Mesendoderm (in vitro differentiated cells): ENCODE results near the gene CBX2.

Experiments
- DNase-seq: peaks from one replicate; pipeline ENCODE4 v3.0.0; 2013
- H2AK5ac ChIP-seq: 2 replicates; pipeline ENCODE4 v1.6.1; 2013; ENCODE audit warnings: low read length, inconsistent platforms
- H2BK120ac ChIP-seq: 2 replicates; pipeline ENCODE4 v1.6.1; 2013; ENCODE audit warnings: low read depth, mild to moderate bottlenecking, low read length, moderate library complexity, mixed read lengths
- H2BK15ac ChIP-seq: replicated peaks from 2 replicates; pipeline ENCODE4 v1.6.1; 2013; ENCODE audit warnings: low read depth, mild to moderate bottlenecking, moderate library complexity
- H2BK5ac ChIP-seq: 2 replicates; pipeline ENCODE4 v1.6.1; 2013; ENCODE audit warnings: low read length, inconsistent platforms
- H3K18ac ChIP-seq: 2 replicates; pipeline ENCODE4 v1.6.1; 2013; ENCODE audit warnings: mild to moderate bottlenecking, low read length, mixed read lengths
- H3K23ac ChIP-seq: one replicate; pipeline ENCODE4 v1.6.1; 2013; ENCODE audit warnings: low read length
- H3K27ac ChIP-seq: 2 replicates; pipeline ENCODE4 v1.5.1; 2013; ENCODE audit warnings: low read depth, mild to moderate bottlenecking, inconsistent platforms, low read length, moderate library complexity
- H3K27me3 ChIP-seq: 2 replicates; pipeline ENCODE4 v1.6.1; 2013; ENCODE audit warnings: low read length, control low read depth, mild to moderate bottlenecking, inconsistent platforms; ENCODE audit not compliant: insufficient read depth, poor library complexity
- H3K36me3 ChIP-seq: 2 replicates; pipeline ENCODE4 v1.6.1; 2013; ENCODE audit warnings: low read length, inconsistent platforms; ENCODE audit not compliant: control insufficient read depth, insufficient read depth
- H3K4ac ChIP-seq: one replicate; pipeline ENCODE4 v1.6.1; 2013; ENCODE audit warnings: low read depth, mild to moderate bottlenecking, low read length, moderate library complexity
- H3K4me1 ChIP-seq: 2 replicates; pipeline ENCODE4 v1.6.1; 2013; ENCODE audit warnings: low read depth, low read length, inconsistent platforms; ENCODE audit not compliant: control insufficient read depth
- H3K4me2 ChIP-seq: 2 replicates; pipeline ENCODE4 v1.6.1; 2013; ENCODE audit warnings: low read length
- H3K4me3 ChIP-seq: 2 replicates; pipeline ENCODE4 v1.5.1; 2013; ENCODE audit warnings: mild to moderate bottlenecking, low read length
- H3K56ac ChIP-seq: one replicate; pipeline ENCODE4 v1.6.1; 2013; ENCODE audit warnings: low read length
- H3K79me1 ChIP-seq: 2 replicates; pipeline ENCODE4 v1.6.1; 2013; ENCODE audit warnings: low read length, inconsistent platforms
- H3K79me2 ChIP-seq: 2 replicates; pipeline ENCODE4 v1.6.1; 2013; ENCODE audit warnings: mild to moderate bottlenecking, low read length; ENCODE audit not compliant: control insufficient read depth, insufficient read depth
- H3K9ac ChIP-seq: 2 replicates; pipeline ENCODE4 v1.6.1; 2013; ENCODE audit warnings: low read length, inconsistent platforms
- H4K5ac ChIP-seq: one replicate; pipeline ENCODE4 v1.6.1; 2013; ENCODE audit warnings: low read length
- H4K8ac ChIP-seq: one replicate; pipeline ENCODE4 v1.6.1; 2013; ENCODE audit warnings: low read depth, mild to moderate bottlenecking, control low read depth, low read length, moderate library complexity
- WGBS: extraction: QIAGEN DNeasy Blood & Tissue Kit; methylation state at CpG from one replicate; pipeline ENCODE4 v1.1.7; 2013; ENCODE audit warnings: low lambda C conversion rate, missing lambda C conversion rate; ENCODE audit not compliant: insufficient coverage; ENCODE audit errors: extremely low coverage; 5-methylcytosine and 5-hydroxymethylcytosine counted together

The CBX2 gene

GRCh38 chr17:79798299-79799173 is 20.6 kb downstream of the CBX2 start:
- peak overlapping the region; percentile 18 for H3K4me2 ChIP-seq
- WGBS = no CpG with 5 or more reads among the region's 70 CpGs
- no peak overlapping the region for H2BK120ac ChIP-seq
- H3K18ac ChIP-seq = no peak overlapping the region
- peaks cover 81% of the 10 kb centered on the region for H3K27me3 ChIP-seq
- H3K23ac ChIP-seq = peak overlapping the region; percentile 45
- H2AK5ac ChIP-seq = no peak overlapping the region
- no peak overlapping the region for H3K4me3 ChIP-seq
- no peak overlapping the region for H4K5ac ChIP-seq
- peak overlapping the region; percentile 30 for H3K56ac ChIP-seq
- no peak overlapping the region for H4K8ac ChIP-seq
- no peak overlapping the region for H3K9ac ChIP-seq
- no peak overlapping the region for H2BK15ac ChIP-seq
- H2BK5ac ChIP-seq = no peak overlapping the region
- no peak overlapping the region for H3K27ac ChIP-seq
- H3K36me3 ChIP-seq = no peaks in the 10 kb centered on the region
- no peak overlapping the region for H3K4ac ChIP-seq
- no peaks in the 10 kb centered on the region for H3K79me2 ChIP-seq
- no peaks in the 10 kb centered on the region for H3K79me1 ChIP-seq
- peaks cover 8% of the 10 kb centered on the region for H3K4me1 ChIP-seq
- peak; percentile 45 for DNase-seq

GRCh38 chr17:79799174-79799537 is 21.2 kb downstream of the CBX2 start:
- peaks cover 85% of the 10 kb centered on the region for H3K27me3 ChIP-seq
- no peak overlapping the region for H3K18ac ChIP-seq
- no peak overlapping the region for H3K23ac ChIP-seq
- H3K9ac ChIP-seq = no peak overlapping the region
- no peak overlapping the region for H2BK120ac ChIP-seq
- H3K56ac ChIP-seq = no peak overlapping the region
- no peak overlapping the region for H4K8ac ChIP-seq
- no peak overlapping the region for H2BK5ac ChIP-seq
- H3K4ac ChIP-seq = no peak overlapping the region
- H3K79me2 ChIP-seq = no peaks in the 10 kb centered on the region
- H2AK5ac ChIP-seq = no peak overlapping the region
- DNase-seq = no peak
- H3K27ac ChIP-seq = no peak overlapping the region
- peaks cover 5% of the 10 kb centered on the region for H3K4me1 ChIP-seq
- no peak overlapping the region for H2BK15ac ChIP-seq
- no peaks in the 10 kb centered on the region for H3K36me3 ChIP-seq
- H3K4me3 ChIP-seq = no peak overlapping the region
- H4K5ac ChIP-seq = no peak overlapping the region
- H3K79me1 ChIP-seq = no peaks in the 10 kb centered on the region
- H3K4me2 ChIP-seq = no peak overlapping the region
- WGBS = no CpG with 5 or more reads among the region's 23 CpGs

DNA sequence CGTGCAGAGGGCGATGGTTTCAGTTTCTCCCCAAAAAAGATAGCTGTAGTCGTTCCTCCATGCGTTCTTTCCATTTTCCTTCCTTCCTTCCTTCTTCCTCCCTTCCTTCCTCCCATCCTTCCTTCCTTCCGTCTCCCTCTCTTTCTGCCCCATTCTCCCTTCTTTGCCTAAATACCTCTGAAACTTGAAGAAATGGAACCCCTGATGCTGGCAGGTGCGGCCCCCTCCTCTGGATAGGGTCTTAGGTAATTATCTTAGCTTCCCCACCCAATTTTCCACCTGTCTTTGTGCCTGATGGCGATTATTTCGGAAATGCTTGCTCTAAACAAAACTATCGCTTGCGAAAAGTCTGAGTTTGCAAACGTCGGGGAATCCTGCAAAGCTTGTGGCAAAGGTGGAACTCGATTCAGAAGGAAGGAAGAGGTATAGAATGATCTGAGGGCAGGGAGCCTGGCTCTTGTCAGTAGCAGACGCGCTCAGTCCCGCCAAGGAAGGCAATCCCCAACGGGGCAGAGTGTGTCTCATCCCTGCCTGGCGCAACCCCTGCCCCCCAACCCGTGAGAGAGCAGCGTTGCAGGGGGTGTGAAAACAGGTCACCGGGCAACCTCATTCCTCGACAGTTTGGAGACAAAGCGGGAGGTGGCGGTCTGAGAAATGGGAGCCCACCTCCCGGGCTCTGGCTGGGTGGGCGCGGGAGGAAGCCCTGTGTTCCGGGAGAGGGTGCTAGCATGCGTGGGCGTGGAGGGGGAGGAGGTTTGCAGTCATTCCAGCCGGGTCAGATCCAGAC is 21.8 kb downstream of the CBX2 start:
- no peaks in the 10 kb centered on the region for H3K79me2 ChIP-seq
- no peak overlapping the region for H3K56ac ChIP-seq
- no peak overlapping the region for H4K5ac ChIP-seq
- no peak for DNase-seq
- H3K9ac ChIP-seq = no peak overlapping the region
- H2BK15ac ChIP-seq = no peak overlapping the region
- no peak overlapping the region for H3K18ac ChIP-seq
- no peak overlapping the region for H3K4me3 ChIP-seq
- H2BK120ac ChIP-seq = no peak overlapping the region
- peak overlapping the region; percentile 15 for H3K23ac ChIP-seq
- H3K27me3 ChIP-seq = peaks cover 85% of the 10 kb centered on the region
- H3K4me2 ChIP-seq = no peak overlapping the region
- H2AK5ac ChIP-seq = no peak overlapping the region
- no peak overlapping the region for H4K8ac ChIP-seq
- no CpG with 5 or more reads among the region's 31 CpGs for WGBS
- no peaks in the 10 kb centered on the region for H3K36me3 ChIP-seq
- H3K27ac ChIP-seq = no peak overlapping the region
- peaks cover 5% of the 10 kb centered on the region for H3K4me1 ChIP-seq
- H3K79me1 ChIP-seq = no peaks in the 10 kb centered on the region
- H2BK5ac ChIP-seq = no peak overlapping the region
- no peak overlapping the region for H3K4ac ChIP-seq

GRCh38 chr17:79800325-79801155 is 22.6 kb downstream of the CBX2 start:
- no CpG with 5 or more reads among the region's 44 CpGs for WGBS
- no peak overlapping the region for H3K4ac ChIP-seq
- peak; percentile 79 for DNase-seq
- H3K9ac ChIP-seq = no peak overlapping the region
- H3K23ac ChIP-seq = peak overlapping the region; percentile 45
- no peak overlapping the region for H3K27ac ChIP-seq
- H3K36me3 ChIP-seq = no peaks in the 10 kb centered on the region
- H4K8ac ChIP-seq = no peak overlapping the region
- H3K56ac ChIP-seq = peak overlapping the region; percentile 49
- no peaks in the 10 kb centered on the region for H3K79me1 ChIP-seq
- H3K4me3 ChIP-seq = no peak overlapping the region
- no peak overlapping the region for H4K5ac ChIP-seq
- no peaks in the 10 kb centered on the region for H3K79me2 ChIP-seq
- H3K4me2 ChIP-seq = peak overlapping the region; percentile 46
- H3K4me1 ChIP-seq = peaks cover 5% of the 10 kb centered on the region
- peak overlapping the region; percentile 16 for H3K18ac ChIP-seq
- H2BK5ac ChIP-seq = no peak overlapping the region
- no peak overlapping the region for H2BK120ac ChIP-seq
- H3K27me3 ChIP-seq = peaks cover 86% of the 10 kb centered on the region
- no peak overlapping the region for H2BK15ac ChIP-seq
- no peak overlapping the region for H2AK5ac ChIP-seq

- no peak overlapping the region for H2AK5ac ChIP-seq
- H4K5ac ChIP-seq = no peak overlapping the region
- WGBS = no CpG with 5 or more reads among the region's 52 CpGs
- no peaks in the 10 kb centered on the region for H3K79me2 ChIP-seq
- H2BK120ac ChIP-seq = no peak overlapping the region
- no peak overlapping the region for H2BK5ac ChIP-seq
- peak overlapping the region; percentile 46 for H3K4me2 ChIP-seq
- H3K36me3 ChIP-seq = no peaks in the 10 kb centered on the region
- H3K9ac ChIP-seq = no peak overlapping the region
- H2BK15ac ChIP-seq = no peak overlapping the region
- H3K56ac ChIP-seq = peak overlapping the region; percentile 49
- no peak overlapping the region for H3K4ac ChIP-seq
- peaks cover 86% of the 10 kb centered on the region for H3K27me3 ChIP-seq
- H4K8ac ChIP-seq = no peak overlapping the region
- no peaks in the 10 kb centered on the region for H3K79me1 ChIP-seq
- H3K27ac ChIP-seq = no peak overlapping the region
- H3K4me1 ChIP-seq = peaks cover 2% of the 10 kb centered on the region
- peak overlapping the region; percentile 16 for H3K18ac ChIP-seq
- DNase-seq = no peak
- peak overlapping the region; percentile 45 for H3K23ac ChIP-seq
- H3K4me3 ChIP-seq = no peak overlapping the region
Measured at GRCh38 chr17:79801156-79802038, 23.4 kb downstream of the CBX2 start.
